A549 (cell line): ENCODE results near the gene SPATS2. TPM values are rescaled to one million over a fixed set of nuclear protein-coding genes. Genes with fewer than 3 reads are reported as not detected.
"Not testable (repeated sequence)": the region's sequence is repeated elsewhere in the genome, so short reads cannot be mapped to it uniquely, and the experiment has no call there.

ENCODE experiments used
- ATAC-seq, 2 experiments: fragments of 200-7000 bp in 1 of 2; fragments of >200 bp in 1 of 2; cut with Nextera tagmentation in 1 of 2; cut with Tn5 transposase in 1 of 2; 3 replicates each; pipeline versions ENCODE4 v1.8.0 to v1.9.1; 2018 to 2020; ENCODE audit warnings: mild to moderate bottlenecking in 1 of 2, moderate library complexity in 1 of 2
- CTCF ChIA-PET: fragments of 300-600 bp; sonication (Branson Sonifier 250); formaldehyde crosslinking; extraction: SDS; loops from one replicate; lab custom pipeline; 2021; ENCODE audit warnings: antibody characterized with exemption, inconsistent platforms; lab: Yijun Ruan, JAX
- POLR2A ChIA-PET: fragments of 350-600 bp; formaldehyde crosslinking; extraction: SDS; loops from one replicate; lab custom pipeline; 2021; ENCODE audit warnings: antibody characterized with exemption, inconsistent platforms; lab: Yijun Ruan, JAX
- DNase-seq, 2 experiments: peaks; one replicate each; pipeline versions ENCODE4 v3.0.0 to v3.0.0-alpha.2; 2011 to 2016; ENCODE audit warnings: low read depth in 1 of 2, low spot score in 1 of 2
- FAIRE-seq: peaks from 2 replicates; lab custom pipeline; 2011; peaks lifted over from hg19 to GRCh38; lab: Jason Lieb, UNC
- H3K27ac ChIP-seq, 2 experiments: fragments of >200 bp; sonication (Bioruptor Twin); formaldehyde crosslinking; 3 replicates each; pipeline ENCODE4 v1.5.1; 2016 to 2017
- H3K4me1 ChIP-seq: fragments of >200 bp; sonication (Bioruptor Twin); formaldehyde crosslinking; 3 replicates; pipeline ENCODE4 v1.6.1; 2016
- H3K4me2 ChIP-seq: fragments of >200 bp; sonication (Bioruptor Twin); formaldehyde crosslinking; 3 replicates; pipeline ENCODE4 v1.6.1; 2016
- H3K4me3 ChIP-seq: fragments of >200 bp; sonication (Bioruptor Twin); formaldehyde crosslinking; 3 replicates; pipeline ENCODE4 v1.5.1; 2016
- H3K9me3 ChIP-seq: fragments of >200 bp; sonication (Bioruptor Twin); formaldehyde crosslinking; 3 replicates; pipeline ENCODE4 v1.6.1; 2016
- BCL3 ChIP-seq: fragments of >200 bp; sonication (Bioruptor Twin); formaldehyde crosslinking; IDR thresholded peaks from 3 replicates; pipeline ENCODE4 v1.6.1; 2016
- BHLHE40 ChIP-seq: IDR thresholded peaks from 2 replicates; pipeline ENCODE4 v1.6.1; 2012; ENCODE audit warnings: low read depth, low read length, inconsistent platforms
- CBX8 ChIP-seq: fragments of 200-600 bp; sonication (generic); IDR thresholded peaks from 2 replicates; pipeline ENCODE4 v1.6.1; 2016
- E2F6 ChIP-seq: IDR thresholded peaks from 2 replicates; pipeline ENCODE4 v1.6.1; 2012; ENCODE audit warnings: low read depth, borderline replicate concordance
- EHMT2 ChIP-seq: fragments of 200-600 bp; sonication (generic); IDR thresholded peaks from 2 replicates; pipeline ENCODE4 v1.6.1; 2016; ENCODE audit warnings: antibody characterized with exemption, low read depth, mild to moderate bottlenecking, moderate library complexity
- ESRRA ChIP-seq: fragments of 150-350 bp; IDR thresholded peaks from 2 replicates; pipeline ENCODE4 v1.6.1; 2014; ENCODE audit warnings: mild to moderate bottlenecking, low read length, borderline replicate concordance
- FOSL2 ChIP-seq, 2 experiments: fragments of 450-650 bp in 1 of 2; fragments of >200 bp in 1 of 2; sonication (Bioruptor Twin) in 1 of 2; formaldehyde crosslinking; IDR thresholded peaks; 2 replicates each; pipeline versions ENCODE4 v1.5.0 to v1.6.1; 2016 to 2020; ENCODE audit warnings: mild to moderate bottlenecking in 1 of 2, moderate library complexity in 1 of 2
- HEYL ChIP-seq: fragments of 250-450 bp; sonication (Bioruptor Pico); IDR thresholded peaks from 2 replicates; pipeline ENCODE4 v1.8.0; 2021; ENCODE audit warnings: mild to moderate bottlenecking, moderate library complexity
- JUN ChIP-seq, 2 experiments: fragments of >200 bp; sonication (Bioruptor Twin); formaldehyde crosslinking; IDR thresholded peaks; 2 replicates in 1 of 2; 3 replicates in 1 of 2; pipeline ENCODE4 v1.6.1; 2016 to 2017
- KDM1A ChIP-seq: fragments of 200-600 bp; sonication (generic); IDR thresholded peaks from 2 replicates; pipeline ENCODE4 v1.6.1; 2016; ENCODE audit warnings: low read depth, mild to moderate bottlenecking
- KDM5A ChIP-seq: fragments of 200-600 bp; sonication (generic); IDR thresholded peaks from 2 replicates; pipeline ENCODE4 v1.6.1; 2016; ENCODE audit warnings: antibody characterized with exemption, mild to moderate bottlenecking
- MAFK ChIP-seq: fragments of 450-650 bp; IDR thresholded peaks from 2 replicates; pipeline ENCODE4 v1.6.1; 2014; ENCODE audit not compliant: partially characterized antibody
- MYC ChIP-seq: IDR thresholded peaks from 2 replicates; pipeline ENCODE4 v1.6.1; 2012; ENCODE audit warnings: mild to moderate bottlenecking, inconsistent platforms, low read length, improper control_type of control experiment, borderline replicate concordance
- NR3C1 ChIP-seq: fragments of >200 bp; sonication (Bioruptor Twin); formaldehyde crosslinking; IDR thresholded peaks from 3 replicates; pipeline ENCODE4 v1.6.1; 2017
- RAD21 ChIP-seq, 2 experiments: fragments of >200 bp in 1 of 2; sonication (Bioruptor Twin) in 1 of 2; formaldehyde crosslinking in 1 of 2; IDR thresholded peaks in 1 of 2; conservative IDR thresholded peaks in 1 of 2; 2 replicates in 1 of 2; 3 replicates in 1 of 2; pipeline ENCODE4 v1.6.1; 2012 to 2018; ENCODE audit warnings: inconsistent platforms in 1 of 2
- RARB ChIP-seq: fragments of 250-450 bp; sonication (Bioruptor Pico); IDR thresholded peaks from 2 replicates; pipeline ENCODE4 v1.8.0; 2021; ENCODE audit warnings: mild to moderate bottlenecking, moderate library complexity
- RFX5 ChIP-seq: fragments of 450-650 bp; IDR thresholded peaks from 2 replicates; pipeline ENCODE4 v1.7.1; 2014; ENCODE audit warnings: antibody characterized with exemption, mild to moderate bottlenecking, moderate library complexity
- SMC3 ChIP-seq: fragments of >200 bp; sonication (Bioruptor Twin); formaldehyde crosslinking; IDR thresholded peaks from 3 replicates; pipeline ENCODE4 v1.6.1; 2018; ENCODE audit warnings: inconsistent platforms
- USF2 ChIP-seq: fragments of 450-650 bp; IDR thresholded peaks from 2 replicates; pipeline ENCODE4 v1.6.1; 2014; ENCODE audit warnings: antibody characterized with exemption
- ZFP36 ChIP-seq: fragments of 450-650 bp; IDR thresholded peaks from 2 replicates; pipeline ENCODE4 v1.6.1; 2014; ENCODE audit warnings: borderline replicate concordance; ENCODE audit not compliant: partially characterized antibody
- ZNF302 ChIP-seq: fragments of 250-450 bp; sonication (Bioruptor Pico); IDR thresholded peaks from 2 replicates; pipeline ENCODE4 v1.9.0; 2021; ENCODE audit warnings: inconsistent platforms, mild to moderate bottlenecking, moderate library complexity
- ZSCAN20 ChIP-seq: fragments of 250-450 bp; sonication (Bioruptor Pico); IDR thresholded peaks from 2 replicates; pipeline ENCODE4 v1.8.0; 2022; ENCODE audit warnings: mild to moderate bottlenecking, moderate library complexity
- WGBS: methylation state at CpG from one replicate; pipeline ENCODE4 v1.1.6; 2017; ENCODE audit errors: missing lambda C conversion rate; 5-methylcytosine and 5-hydroxymethylcytosine counted together
- polyA plus RNA-seq, 4 experiments: library from polyadenylated mRNA; depleted of rRNA in 3 of 4; stranded (reverse); fragments of >200 nt; fragmentation: RNase III in 1 of 4; extraction: RNeasy Plus Mini Kit Qiagen cat#74134 plus additional on column Dnase treatment in 1 of 4; gene quantifications; 2 replicates in 3 of 4; 3 replicates in 1 of 4; pipeline ENCODE4 v1.2.3, GENCODE V29; 2011 to 2017

The SPATS2 gene
- polyA plus RNA-seq, 2 of the 4 experiments (the other 2 are of a cell fraction) = 37.7 to 154 TPM

GRCh38 chr12:49428793-49429192 is 61.5 kb downstream of the SPATS2 start:
- Histone ChIP-seq H3K4me2 (peak overlapping the region; percentile 30; the same call in 2 of the 3 replicates), H3K4me1 (peaks cover 17% of the 10 kb centered on the region), H3K9me3 (no peaks in the 10 kb centered on the region), H3K27ac (0 out of 6 replicates have a peak overlapping the region, but pooled peaks of 1 of the 2 experiments have one; percentile 19), H3K4me3 (no peak overlapping the region)
- ChIA-PET CTCF (interaction anchor here (1.3 kb wide), 1 partner anchor 13 kb away, joined by 4 read pairs; no protein-coding TSS in a partner anchor), POLR2A (no interaction called here)
- FAIRE-seq = no peak
- WGBS = 85% methylated on average over 4 of the region's 4 CpGs
- TF ChIP-seq ZFP36 (no peak), CBX8 (no peak), BHLHE40 (no peak), KDM1A (no peak), MAFK (no peak), KDM5A (no peak), E2F6 (no peak), RAD21 (conservative IDR thresholded peaks at IDR 0.05 in 1 of 2, IDR thresholded peaks at IDR 0.05 in 1 of 2) (no peak), NR3C1 (no peak), RFX5 (no peak), ZNF302 (CRISPR knock-in tag) (no peak), EHMT2 (no peak), MYC (no peak), USF2 (no peak), SMC3 (no peak)
- ATAC-seq = peak; percentile 64 to 85; a peak in 5 of 6 replicates
- DNase-seq = peak; percentile 14 to 31

- Histone ChIP-seq H3K4me2 (no peak overlapping the region), H3K4me3 (no peak overlapping the region), H3K4me1 (peaks cover 17% of the 10 kb centered on the region), H3K27ac (no peak overlapping the region), H3K9me3 (no peaks in the 10 kb centered on the region)
- 85% methylated on average over 2 of the region's 2 CpGs for WGBS
- FAIRE-seq (no peak), ATAC-seq (no peak), DNase-seq (no peak)
- POLR2A ChIA-PET = no interaction called here
- CTCF ChIA-PET = interaction anchor here (0.7 to 1.9 kb wide), 5 partner anchors 18 to 82 kb away, joined by 3 to 8 read pairs (median 3); no protein-coding TSS in a partner anchor
- no peak for TF ChIP-seq JUN (IDR thresholded peaks at IDR 0.05)
- no peak for TF ChIP-seq ZSCAN20 (CRISPR knock-in tag)
- no peak for TF ChIP-seq RARB (CRISPR knock-in tag)
- no peak for TF ChIP-seq ESRRA
- TF ChIP-seq BCL3 = no peak
- TF ChIP-seq FOSL2 (IDR thresholded peaks at IDR 0.05) = no peak
- TF ChIP-seq FOSL2 (CRISPR knock-in tag; IDR thresholded peaks at IDR 0.05) = no peak
- no peak for TF ChIP-seq HEYL (CRISPR knock-in tag)
These were observed 65.4 kb downstream of the SPATS2 start for GRCh38 chr12:49432616-49433015.

GRCh38 chr12:49436799-49437198 is 69.5 kb downstream of the SPATS2 start:
- H3K4me2 ChIP-seq, H3K4me3 ChIP-seq, POLR2A ChIA-PET, DNase-seq, FAIRE-seq, H3K27ac ChIP-seq, H3K9me3 ChIP-seq, CTCF ChIA-PET, ATAC-seq: not testable (repeated sequence)
- peaks cover 21% of the 10 kb centered on the region for H3K4me1 ChIP-seq
- no CpG with 5 or more reads among the region's 31 CpGs for WGBS
